Nephron (organoid): Measurements from ENCODE around the gene TULP4.
"Not testable (repeated sequence)": the region's sequence is repeated elsewhere in the genome, so short reads cannot be mapped to it uniquely, and the experiment has no call there.

Experiments used
- H3K27ac Mint-ChIP-seq, 3 experiments: 2 replicates each; pipeline ENCODE4 v1.8.0; 2020; ENCODE audit warnings: mixed read lengths in 3 of 3, mild to moderate bottlenecking in 2 of 3, moderate library complexity in 1 of 3
- H3K27me3 Mint-ChIP-seq: 2 replicates; pipeline ENCODE4 v1.8.0; 2021; ENCODE audit warnings: low read depth, mild to moderate bottlenecking, moderate library complexity, mixed read lengths
- H3K36me3 Mint-ChIP-seq: 2 replicates; pipeline ENCODE4 v1.8.0; 2020; ENCODE audit warnings: low read depth, mixed read lengths
- H3K4me1 Mint-ChIP-seq: 2 replicates; pipeline ENCODE4 v1.8.0; 2020; ENCODE audit warnings: mixed read lengths
- H3K4me3 Mint-ChIP-seq, 3 experiments: 2 replicates each; pipeline ENCODE4 v1.8.0; 2020; ENCODE audit warnings: mild to moderate bottlenecking in 3 of 3, mixed read lengths in 3 of 3, moderate library complexity in 2 of 3
- H3K9me3 Mint-ChIP-seq: 2 replicates; pipeline ENCODE4 v1.8.0; 2020; ENCODE audit warnings: mixed read lengths
- CTCF ChIP-seq, 3 experiments: fragments of 200-600 bp; sonication (generic); IDR thresholded peaks; one replicate each; pipeline ENCODE4 v1.5.0; 2021; ENCODE audit warnings: antibody characterized with exemption in 3 of 3; ENCODE audit not compliant: unreplicated experiment in 3 of 3

Gene TULP4

DNA sequence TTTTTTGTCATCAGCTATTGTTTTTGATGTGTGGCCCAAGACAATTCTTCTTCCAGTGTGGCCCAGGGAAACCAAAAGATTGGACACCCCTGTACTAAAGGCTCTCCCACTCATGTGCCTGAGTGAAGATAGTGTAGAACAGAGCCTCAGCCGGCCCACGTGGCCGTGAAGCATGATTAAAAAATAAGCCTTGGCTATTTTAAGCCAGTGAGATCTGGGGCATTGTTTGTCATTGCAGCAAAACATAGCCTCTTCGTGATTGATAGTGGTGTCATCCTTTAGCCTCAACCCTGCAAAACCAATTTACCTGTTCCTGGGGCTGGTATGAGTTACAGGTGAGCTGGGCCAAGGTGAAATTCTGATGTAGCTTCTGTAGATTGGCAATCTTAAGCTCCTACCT lies 85.3 kb downstream of the TULP4 start:
- H3K9me3 Mint-ChIP-seq = peaks cover 17% of the 10 kb centered on the region
- H3K4me3 Mint-ChIP-seq = no peak overlapping the region
- peaks cover 33% of the 10 kb centered on the region for H3K36me3 Mint-ChIP-seq
- H3K27me3 Mint-ChIP-seq = no peaks in the 10 kb centered on the region
- TF ChIP-seq CTCF (IDR thresholded peaks at IDR 0.05; ENCODE audit: unreplicated experiment in 3 of 3) = no peak
- peaks cover 34% of the 10 kb centered on the region for H3K4me1 Mint-ChIP-seq
- no peak overlapping the region for H3K27ac Mint-ChIP-seq

GRCh38 chr6:158398252-158399024 lies 86.2 kb downstream of the TULP4 start:
- no peaks in the 10 kb centered on the region for H3K27me3 Mint-ChIP-seq
- H3K4me3 Mint-ChIP-seq = no peak overlapping the region
- H3K27ac Mint-ChIP-seq = peak overlapping the region in 1 of 3 experiments; percentile 38
- TF ChIP-seq CTCF (IDR thresholded peaks at IDR 0.05; ENCODE audit: unreplicated experiment in 3 of 3) = no peak
- H3K4me1 Mint-ChIP-seq = peaks cover 34% of the 10 kb centered on the region
- H3K36me3 Mint-ChIP-seq = peaks cover 27% of the 10 kb centered on the region
- peaks cover 13% of the 10 kb centered on the region for H3K9me3 Mint-ChIP-seq

DNA sequence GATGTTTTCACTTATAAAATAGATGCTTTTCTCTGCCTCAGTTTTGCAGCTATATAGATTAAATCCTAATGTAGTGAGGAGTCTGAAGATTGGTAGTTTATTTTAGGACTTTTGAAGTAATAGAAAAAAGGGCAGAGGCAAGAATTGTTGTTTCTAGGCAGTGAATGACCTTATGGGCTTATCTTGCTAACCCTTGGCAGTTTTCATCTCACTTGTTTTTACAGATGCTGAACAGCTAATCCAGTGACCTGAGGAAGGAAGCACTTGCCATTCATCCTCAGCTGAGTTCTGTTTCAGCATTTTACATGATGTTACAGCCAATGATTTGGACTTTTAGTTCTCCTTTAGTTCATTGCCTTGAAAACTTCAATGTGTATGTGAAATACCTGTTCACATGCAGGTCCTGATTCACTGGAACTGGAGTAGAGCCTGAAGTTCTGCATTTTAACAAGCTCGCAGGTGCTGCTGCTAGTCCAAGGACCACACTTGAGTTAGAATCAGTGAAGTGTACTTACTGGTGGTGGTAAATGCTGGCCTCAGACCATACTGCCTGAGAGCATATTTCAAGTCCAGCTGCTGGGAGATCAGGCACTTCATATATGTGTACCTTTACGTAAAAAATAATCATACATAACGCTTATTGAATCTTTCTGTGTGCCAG lies 86.9 kb downstream of the TULP4 start:
- no peak overlapping the region for H3K4me3 Mint-ChIP-seq

GRCh38 chr6:158402184-158402583 lies 89.9 kb downstream of the TULP4 start:
- H3K9me3 Mint-ChIP-seq = peaks cover 11% of the 10 kb centered on the region
- H3K27ac Mint-ChIP-seq = peak overlapping the region in 1 of 3 experiments; percentile 52
- peaks cover 27% of the 10 kb centered on the region for H3K36me3 Mint-ChIP-seq
- TF ChIP-seq CTCF (IDR thresholded peaks at IDR 0.05; ENCODE audit: unreplicated experiment in 3 of 3) = no peak
- H3K4me1 Mint-ChIP-seq = peaks cover 51% of the 10 kb centered on the region
- no peaks in the 10 kb centered on the region for H3K27me3 Mint-ChIP-seq
- H3K4me3 Mint-ChIP-seq = no peak overlapping the region

More for the DNA sequence above, 86.9 kb downstream of the TULP4 start:
- no peaks in the 10 kb centered on the region for H3K27me3 Mint-ChIP-seq
- H3K27ac Mint-ChIP-seq = peak overlapping the region in 2 of 3 experiments; percentile 27 to 54
- peaks cover 6% of the 10 kb centered on the region for H3K9me3 Mint-ChIP-seq
- peaks cover 34% of the 10 kb centered on the region for H3K4me1 Mint-ChIP-seq
- no peak for TF ChIP-seq CTCF (IDR thresholded peaks at IDR 0.05; ENCODE audit: unreplicated experiment in 3 of 3)
- H3K36me3 Mint-ChIP-seq = peaks cover 24% of the 10 kb centered on the region

GRCh38 chr6:158405321-158405831 lies 93.1 kb downstream of the TULP4 start:
- Mint-ChIP-seq H3K9me3 (peaks cover 11% of the 10 kb centered on the region), H3K27ac (peak overlapping the region; percentile 10 to 29 (median 26)), H3K36me3 (peaks cover 30% of the 10 kb centered on the region), H3K4me1 (peaks cover 57% of the 10 kb centered on the region)
- not testable (repeated sequence) for H3K27me3 Mint-ChIP-seq, H3K4me3 Mint-ChIP-seq

GRCh38 chr6:158405933-158406332 lies 93.7 kb downstream of the TULP4 start:
- peaks cover 11% of the 10 kb centered on the region for H3K9me3 Mint-ChIP-seq
- no peaks in the 10 kb centered on the region for H3K27me3 Mint-ChIP-seq
- TF ChIP-seq CTCF (IDR thresholded peaks at IDR 0.05; ENCODE audit: unreplicated experiment in 3 of 3) = no peak
- no peak overlapping the region for H3K4me3 Mint-ChIP-seq
- peaks cover 30% of the 10 kb centered on the region for H3K36me3 Mint-ChIP-seq
- H3K4me1 Mint-ChIP-seq = peaks cover 55% of the 10 kb centered on the region
- peak overlapping the region; percentile 10 to 29 (median 26) for H3K27ac Mint-ChIP-seq
